DOHH2 (cell line): Measurements from ENCODE around the gene AVPI1.

Experiments used
- CTCF ChIP-seq: fragments of 200-600 bp; sonication (generic); IDR thresholded peaks from one replicate; pipeline ENCODE4 v1.5.1; 2014; ENCODE audit warnings: antibody characterized with exemption, mild to moderate bottlenecking, low read depth, low read length; ENCODE audit not compliant: poor library complexity, severe bottlenecking
- EZH2phosphoT487 ChIP-seq: fragments of 200-600 bp; sonication (generic); IDR thresholded peaks from 2 replicates; pipeline ENCODE4 v1.6.1; 2017; ENCODE audit warnings: borderline replicate concordance, mild to moderate bottlenecking, antibody characterized with exemption, low read length, moderate library complexity, mixed read lengths

GRCh38 chr10:97675222-97675621 lies 11.8 kb downstream of the AVPI1 start:
- no peak for TF ChIP-seq CTCF
- no peak for TF ChIP-seq EZH2phosphoT487
